ENCODE measurements around the gene HLA-DOB. TPM values are rescaled to one million over a fixed set of nuclear protein-coding genes. Genes with fewer than 3 reads are reported as not detected.

Gene HLA-DOB
- total RNA-seq = 1.4 TPM

DNA sequence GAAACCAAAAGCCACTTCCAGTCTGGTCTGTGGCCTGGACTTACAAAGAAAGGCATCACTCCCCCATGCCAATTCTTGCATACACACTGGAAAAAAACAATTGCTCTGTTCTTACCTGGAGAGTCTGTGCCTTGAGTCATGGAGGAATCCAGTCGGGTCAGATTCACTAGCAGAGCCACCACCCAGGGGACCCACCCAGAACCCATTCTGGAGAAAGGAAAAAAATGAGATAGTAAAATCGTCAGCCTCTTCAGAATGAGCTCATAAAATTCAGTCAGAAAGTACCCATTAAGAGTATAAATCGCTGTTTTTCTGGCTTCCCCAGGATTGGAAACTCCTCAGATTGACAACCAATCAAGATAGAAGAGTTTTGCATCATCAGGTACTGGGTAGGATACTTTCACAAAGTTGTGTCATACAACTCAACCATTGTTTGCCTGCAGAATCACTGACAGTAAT is at the start of gene HLA-DOB:
Gene HLA-DOB (minus strand): TSS at position 257 of the 459 bp plus-strand sequence. CDS start 51 bp downstream, at position 206.
- peak; percentile 13 for DNase-seq

DNA sequence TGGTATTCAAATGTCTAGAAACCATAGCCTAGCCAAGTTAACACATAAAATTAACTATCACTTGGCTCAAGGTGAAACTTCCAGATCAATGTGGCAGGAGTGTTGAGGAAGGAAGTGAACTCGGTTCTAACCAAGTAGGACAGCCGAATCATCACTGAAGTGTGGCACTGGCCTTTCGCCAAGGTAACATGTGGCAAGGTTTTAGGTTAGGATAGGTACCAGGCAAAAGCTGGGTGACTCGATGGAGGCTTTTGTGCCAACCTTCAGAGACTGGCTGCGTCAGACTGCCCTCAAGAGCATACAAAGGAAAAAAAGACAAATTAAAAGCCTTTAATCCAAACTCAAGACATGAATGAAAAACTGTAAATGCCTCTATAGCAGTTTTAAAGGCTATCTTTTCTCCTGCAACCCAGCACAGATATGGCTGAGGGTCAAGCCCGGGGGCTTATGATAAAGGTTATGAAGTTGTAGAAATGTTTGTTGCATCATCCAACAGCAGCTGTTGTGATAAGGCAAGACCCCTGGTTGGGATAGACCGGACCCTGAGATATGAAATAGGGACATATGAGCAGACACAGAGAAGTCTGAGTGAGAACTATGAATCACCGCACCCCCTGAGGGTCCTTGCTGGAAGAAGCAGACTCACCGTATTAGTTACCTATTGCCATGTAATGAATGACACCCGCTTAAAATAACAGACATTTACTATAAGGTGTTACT is 49.1 kb upstream of the HLA-DOB start:
- no peak for DNase-seq

DNA sequence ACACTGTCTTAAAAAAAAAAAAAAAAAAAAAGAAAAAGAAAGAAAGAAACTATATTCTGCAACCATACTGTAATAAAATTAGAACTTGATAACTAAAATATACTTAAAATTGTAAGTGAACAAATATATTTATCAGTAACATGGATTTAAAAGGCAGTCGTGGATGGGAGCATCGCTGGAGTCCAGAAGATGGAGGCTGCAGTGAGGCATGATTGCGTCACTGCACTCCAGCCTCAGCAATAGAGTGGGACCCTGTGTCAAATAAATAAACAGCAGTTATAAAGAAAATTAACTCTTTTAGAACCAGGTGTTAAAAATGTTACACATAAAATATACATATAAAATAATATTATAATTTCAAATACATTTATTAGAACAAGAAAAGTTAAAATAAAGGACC is 45.9 kb upstream of the HLA-DOB start:
- no peak for DNase-seq

DNA sequence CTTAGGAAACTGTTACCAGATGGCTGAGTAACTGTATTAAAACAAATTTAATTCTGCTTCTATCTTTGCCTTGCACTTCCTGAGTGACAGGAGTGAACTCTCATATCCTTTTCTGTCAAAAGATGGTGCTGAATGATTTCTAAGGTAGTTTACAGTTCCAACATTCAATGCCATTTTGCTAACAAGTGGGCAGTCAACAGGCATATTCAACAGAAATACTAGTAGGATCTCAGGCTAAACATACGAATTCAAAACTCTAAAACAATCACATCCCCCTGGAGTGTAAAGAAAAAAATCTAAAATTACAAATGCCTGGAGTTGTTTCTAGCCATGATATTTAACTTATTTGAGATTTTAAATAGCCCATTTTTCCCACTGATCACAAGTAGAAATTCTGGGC is 43.9 kb upstream of the HLA-DOB start:
- DNase-seq = no peak

DNA sequence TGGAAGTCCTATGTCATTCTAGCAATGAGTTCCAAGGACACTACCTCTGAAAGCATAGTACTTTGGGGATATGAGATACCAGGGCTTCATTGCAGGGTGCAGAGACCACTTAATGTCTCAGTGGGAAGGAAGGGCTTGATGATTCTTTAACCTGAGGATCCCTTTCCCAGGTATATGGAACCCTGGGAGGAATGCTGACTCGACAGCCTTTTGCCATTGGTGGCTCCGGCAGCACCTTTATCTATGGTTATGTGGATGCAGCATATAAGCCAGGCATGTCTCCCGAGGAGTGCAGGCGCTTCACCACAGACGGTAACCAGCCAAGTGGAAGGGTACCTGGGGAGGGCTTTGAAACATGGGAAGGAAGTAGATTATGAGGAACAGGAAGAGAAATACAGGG is 41.4 kb upstream of the HLA-DOB start:
- DNase-seq = no peak

DNA sequence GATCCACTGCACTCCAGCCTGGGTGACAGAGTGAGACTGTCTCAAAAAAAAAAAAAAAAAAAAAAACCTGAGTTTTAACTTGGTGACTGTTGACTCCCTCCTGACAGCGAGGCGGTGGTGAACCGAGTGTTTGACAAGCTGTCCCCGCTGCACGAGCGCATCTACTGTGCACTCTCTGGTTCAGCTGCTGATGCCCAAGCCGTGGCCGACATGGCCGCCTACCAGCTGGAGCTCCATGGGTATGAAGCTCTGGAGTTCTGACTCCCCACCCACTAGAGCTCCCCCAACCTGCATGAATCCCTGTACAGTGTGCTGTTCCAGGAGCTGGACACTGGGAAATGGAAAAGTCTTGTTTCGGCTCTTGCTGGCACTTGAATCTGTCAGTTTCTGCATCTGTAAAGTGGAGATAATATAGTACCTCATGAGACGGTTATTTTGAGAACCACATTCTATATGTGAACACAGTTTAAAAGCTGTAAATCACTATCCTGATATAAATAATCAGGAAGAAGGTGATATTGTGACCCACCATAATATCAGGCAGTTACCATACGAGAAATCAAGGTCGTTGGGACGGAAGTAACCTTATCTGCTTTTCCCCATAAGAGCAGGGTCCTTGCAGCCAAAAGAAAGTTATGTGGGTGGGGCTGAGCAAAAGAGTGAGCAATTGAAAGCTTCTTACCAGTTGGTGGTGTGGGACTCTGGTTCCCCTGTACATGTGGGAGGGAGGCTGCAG is 40.5 kb upstream of the HLA-DOB start:
- no peak for DNase-seq

DNA sequence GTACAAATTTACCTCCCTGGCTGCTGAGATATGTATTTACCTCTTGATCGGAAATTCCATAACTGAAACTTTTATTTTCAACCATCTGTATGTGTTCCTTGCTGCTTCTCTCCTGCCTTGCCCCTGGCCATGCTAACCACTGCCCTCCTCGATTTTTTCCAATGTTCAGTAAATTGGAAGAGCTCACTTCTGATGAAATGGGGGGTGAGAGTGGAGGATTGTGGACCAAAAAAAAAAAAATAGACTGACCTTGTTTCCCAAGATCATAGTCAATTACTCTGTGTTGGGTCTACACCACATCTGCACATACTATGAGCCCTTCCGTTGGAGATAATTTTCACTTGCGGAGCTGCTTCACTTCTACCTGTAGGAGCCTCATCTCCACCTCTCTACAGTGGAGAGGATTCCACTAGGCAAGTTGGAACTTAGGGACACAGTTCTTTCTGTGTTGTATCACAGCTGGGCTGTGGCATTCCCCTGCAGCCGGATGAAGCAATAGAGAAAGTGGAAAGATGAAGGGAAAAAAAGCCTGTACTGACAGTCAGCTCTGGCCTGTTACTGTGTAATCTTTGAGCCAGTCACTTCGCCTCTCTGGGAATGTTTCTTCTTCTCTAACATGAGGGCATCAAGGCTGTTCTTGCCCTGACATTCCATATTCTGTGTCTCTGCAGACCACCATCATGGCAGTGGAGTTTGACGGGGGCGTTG is 38.8 kb upstream of the HLA-DOB start:
- DNase-seq = no peak

DNA sequence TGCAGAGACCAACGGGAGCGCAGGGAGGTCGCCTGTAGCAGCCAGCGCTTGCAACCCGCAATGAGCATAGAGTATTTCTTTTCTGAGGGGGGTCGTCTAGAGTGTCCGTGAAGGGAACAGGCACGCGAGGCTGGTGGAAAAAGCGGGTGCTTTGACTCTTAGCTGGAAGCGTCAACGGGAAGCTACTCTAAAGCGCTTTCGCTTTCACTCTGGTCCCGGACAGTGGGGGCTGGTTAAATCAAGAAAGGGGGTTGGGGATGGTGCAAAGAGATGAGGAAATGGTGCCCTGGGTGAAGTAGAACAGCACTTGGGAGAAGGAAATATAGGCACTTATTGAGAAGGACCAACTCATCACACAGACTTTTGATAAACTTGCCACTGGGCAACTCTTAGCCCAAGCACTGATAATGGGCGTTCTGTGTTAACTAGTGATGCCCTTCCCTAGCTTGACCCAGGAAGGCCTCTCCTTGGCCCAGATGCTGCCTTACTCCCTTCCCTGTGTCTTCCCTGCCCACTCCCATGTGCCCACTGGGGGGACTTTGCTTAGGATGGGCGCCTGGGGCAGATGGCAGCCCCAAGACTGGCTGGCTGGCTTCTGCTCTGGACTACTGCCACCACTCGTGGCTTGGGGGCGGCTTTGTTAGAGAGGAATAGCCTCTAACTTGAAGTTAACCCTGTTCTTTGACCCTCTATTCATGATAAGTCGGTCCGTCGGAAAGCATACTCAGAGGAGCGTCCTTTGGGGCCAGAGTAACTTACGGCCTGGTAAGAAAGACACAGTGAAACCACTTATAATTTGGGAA is 37.8 kb upstream of the HLA-DOB start:
- peak; percentile 41 for DNase-seq

DNA sequence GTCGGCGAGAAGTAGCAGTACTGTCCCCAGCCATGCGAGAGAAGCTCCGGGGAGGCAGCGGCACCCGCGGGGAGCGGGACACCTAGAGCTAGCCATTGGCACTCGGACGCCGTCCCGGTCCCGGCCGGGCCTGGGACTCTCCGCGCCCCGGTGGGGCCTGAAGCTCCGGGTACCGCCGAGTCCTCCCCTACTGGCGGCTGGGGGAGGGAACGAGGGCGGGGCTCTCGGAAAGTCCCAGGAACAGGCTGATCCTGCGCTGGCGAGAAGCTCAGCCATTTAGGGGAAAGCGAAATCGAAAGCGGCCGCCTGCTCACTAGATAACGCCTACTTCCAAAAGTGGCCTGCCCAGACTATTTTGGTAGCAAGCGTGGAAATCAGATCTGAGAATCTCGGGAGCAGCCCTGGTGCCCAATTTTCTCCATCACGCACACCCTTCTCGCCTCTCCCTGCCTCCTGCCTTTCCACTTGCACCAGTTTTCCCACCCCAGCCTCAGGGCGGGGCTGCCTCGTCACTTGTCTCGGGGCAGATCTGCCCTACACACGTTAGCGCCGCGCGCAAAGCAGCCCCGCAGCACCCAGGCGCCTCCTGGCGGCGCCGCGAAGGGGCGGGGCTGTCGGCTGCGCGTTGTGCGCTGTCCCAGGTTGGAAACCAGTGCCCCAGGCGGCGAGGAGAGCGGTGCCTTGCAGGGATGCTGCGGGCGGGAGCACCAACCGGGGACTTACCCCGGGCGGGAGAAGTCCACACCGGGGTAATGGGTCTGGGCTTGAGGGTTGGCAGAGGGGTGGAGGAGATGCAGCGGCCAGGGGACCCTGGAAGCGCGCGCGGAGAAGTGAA is 37.0 kb upstream of the HLA-DOB start, which contains the start of the genes PSMB9 and TAP1:
Gene PSMB9 (plus strand): TSS at position 652 of the 835 bp plus-strand sequence. CDS start 38 bp downstream, at position 690.
Gene TAP1 (minus strand): TSS at position 164 of the 835 bp plus-strand sequence. CDS start 68 bp downstream, at position 96.
- DNase-seq = peak; percentile 94

DNA sequence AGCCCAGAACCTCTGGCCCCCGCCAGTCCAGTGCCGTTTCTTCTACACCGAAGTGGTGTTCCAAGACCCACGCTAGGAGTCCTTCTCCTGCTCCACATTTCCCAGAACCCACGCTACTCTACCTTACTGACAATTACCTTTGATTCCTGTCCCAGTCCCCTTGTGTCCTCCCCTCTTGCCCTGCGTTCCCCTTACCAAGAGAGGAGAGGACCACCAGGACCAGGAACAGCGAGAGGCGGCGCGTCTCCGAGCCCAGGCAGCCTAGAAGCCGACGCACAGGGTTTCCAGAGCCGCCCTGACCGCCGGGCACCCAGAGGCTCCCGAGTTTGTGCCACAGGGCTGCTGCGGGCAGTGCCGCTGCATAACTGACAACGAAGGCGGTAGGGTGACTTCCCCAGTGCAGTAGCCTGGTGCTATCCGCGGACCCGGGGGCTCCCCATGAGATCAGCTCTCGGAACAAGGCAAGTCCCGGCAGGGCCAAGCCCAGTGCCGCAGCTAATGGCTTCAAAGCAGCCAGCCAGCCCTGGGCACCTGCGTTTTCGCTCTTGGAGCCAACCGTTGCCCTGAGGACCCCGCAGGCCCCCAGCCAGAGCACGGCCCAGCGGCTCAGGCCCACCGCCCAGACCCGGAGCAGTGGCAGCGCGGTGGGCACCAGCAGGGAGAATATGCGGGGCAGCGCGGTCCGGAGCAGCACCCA is 36.2 kb upstream of the HLA-DOB start:
- DNase-seq = peak; percentile 38

DNA sequence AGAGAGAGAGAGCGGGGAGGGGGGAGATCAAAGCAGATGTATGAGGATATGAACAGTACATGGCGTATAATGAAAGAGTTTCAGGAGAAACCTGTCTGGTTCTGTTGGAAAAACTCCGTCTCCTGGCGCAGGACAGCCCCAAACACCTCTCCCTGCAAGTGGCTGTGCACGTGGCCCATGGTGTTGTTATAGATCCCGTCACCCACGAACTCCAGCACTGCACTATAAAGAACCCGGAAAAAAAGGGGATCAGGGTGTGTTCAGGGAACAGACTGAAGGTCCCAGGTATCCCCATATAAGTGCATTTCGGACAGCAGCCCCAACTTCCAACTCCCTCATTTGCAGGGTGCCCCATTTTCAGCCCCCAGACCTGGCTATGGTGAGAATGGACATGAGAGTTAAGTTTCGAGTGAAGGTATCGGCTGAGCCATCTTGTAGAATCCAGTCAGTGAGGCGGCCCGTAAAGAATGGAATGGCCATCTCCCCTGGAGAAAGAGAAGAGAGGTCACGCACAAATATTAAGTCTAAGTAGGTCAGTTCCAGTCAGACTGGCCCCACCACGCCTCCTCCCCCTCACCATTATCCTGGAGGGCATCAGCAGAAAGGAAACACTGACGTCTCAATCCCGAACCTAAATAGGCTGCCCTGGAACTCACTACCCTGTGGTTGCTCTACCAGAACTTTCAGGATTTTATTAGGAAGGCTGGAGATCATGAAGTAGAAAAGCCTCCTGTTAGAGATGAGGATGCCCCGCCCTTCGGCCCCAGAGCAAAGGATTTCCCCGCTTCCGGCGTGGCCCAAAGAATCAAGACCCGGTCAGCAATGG is 35.4 kb upstream of the HLA-DOB start:
- DNase-seq = no peak

DNA sequence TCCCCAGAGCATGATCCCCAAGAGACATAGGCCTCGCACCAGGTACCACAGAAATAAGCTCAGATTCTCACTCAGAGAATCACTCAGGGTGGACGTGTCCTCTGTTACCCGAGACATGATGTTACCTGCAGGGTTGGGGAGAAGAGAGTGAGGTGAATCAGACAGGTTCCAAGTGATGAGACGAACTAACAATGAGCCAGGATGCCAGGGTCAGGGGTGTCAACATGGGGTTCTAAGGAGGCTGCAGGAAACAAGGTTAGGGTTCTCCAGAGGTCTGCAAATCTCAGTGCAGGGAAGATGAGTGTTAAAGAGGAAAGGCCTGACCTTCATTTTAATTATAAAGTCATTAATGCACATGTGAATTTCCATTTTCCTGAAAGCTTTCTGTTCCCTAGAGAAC is 34.2 kb upstream of the HLA-DOB start:
- no peak for DNase-seq

DNA sequence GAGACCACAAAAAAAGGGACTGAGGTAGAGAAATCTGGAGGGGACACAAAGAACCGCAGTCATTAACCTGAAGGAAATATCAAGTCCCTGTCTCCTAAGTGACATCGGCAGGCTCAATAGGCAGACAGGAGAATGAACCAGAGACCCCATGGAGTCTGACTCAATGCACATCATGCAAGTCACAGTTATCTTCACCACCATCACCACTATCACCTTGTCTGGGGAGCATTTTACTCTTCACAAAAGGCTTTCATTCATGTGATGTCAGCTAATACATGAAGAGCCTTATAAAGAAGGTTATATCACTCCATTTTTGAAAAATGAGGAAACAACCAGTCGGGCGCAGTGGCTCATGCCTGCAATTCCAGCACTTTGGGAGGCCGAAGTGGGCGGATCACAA is 32.3 kb upstream of the HLA-DOB start:
- no peak for DNase-seq

DNA sequence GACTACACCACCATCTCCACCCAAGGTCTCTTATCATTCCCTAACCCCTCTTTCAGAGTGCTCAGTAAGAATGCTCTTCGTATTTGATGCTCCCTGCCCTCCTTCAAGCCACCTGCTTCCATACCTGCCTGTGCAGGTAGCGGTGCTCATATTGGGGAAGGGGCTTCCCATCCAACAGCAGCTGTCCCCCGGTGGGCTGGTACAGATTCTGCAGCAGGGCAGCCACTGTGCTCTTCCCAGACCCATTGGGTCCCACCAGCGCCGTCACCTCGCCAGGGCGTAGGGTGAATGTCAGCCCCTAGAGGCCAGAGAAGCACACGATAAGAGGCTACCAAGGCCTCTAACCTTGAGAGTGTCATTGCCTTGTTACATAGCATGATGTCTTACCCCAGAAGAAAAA is 31.0 kb upstream of the HLA-DOB start:
- no peak for DNase-seq

DNA sequence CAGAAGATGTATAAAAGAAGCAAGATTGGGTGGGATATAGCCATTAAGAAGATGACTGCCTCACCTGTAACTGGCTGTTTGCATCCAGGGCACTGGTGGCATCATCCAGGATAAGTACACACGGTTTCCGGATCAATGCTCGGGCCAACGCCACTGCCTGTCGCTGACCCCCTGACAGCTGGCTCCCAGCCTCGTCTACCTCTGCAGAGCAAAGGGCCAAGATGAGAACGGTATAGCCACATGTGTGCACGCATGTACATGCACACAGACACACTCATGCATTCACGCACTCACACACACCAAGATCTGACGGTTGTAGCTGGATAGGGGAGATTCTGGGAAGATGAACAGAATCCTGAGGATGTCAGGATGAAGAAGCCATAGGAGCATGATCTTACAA is 30.2 kb upstream of the HLA-DOB start:
- DNase-seq = no peak

DNA sequence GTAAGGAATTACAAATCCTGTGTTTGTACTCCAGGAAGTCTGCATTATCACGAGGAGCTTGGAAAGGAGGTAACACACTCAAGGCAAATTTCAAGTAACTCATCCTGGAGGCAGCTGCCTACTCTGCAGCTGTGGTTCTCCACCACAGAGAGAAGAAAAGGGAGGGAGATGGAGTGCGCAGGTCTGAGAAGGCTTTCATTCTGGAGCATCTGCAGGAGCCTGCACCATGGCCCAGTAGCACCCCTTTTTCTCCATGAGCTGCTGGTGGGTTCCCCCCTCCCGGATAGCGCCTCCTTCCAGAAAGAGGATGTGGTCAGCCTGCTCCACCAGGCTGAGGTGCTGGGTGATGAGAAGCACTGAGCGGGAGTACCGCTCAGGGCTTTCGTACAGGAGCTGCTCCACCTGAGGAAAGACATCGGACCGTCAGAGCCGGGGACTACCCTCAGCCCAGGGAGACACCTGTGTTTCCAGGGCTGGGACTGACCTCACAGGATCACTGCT is 28.6 kb upstream of the HLA-DOB start:
- DNase-seq = no peak

DNA sequence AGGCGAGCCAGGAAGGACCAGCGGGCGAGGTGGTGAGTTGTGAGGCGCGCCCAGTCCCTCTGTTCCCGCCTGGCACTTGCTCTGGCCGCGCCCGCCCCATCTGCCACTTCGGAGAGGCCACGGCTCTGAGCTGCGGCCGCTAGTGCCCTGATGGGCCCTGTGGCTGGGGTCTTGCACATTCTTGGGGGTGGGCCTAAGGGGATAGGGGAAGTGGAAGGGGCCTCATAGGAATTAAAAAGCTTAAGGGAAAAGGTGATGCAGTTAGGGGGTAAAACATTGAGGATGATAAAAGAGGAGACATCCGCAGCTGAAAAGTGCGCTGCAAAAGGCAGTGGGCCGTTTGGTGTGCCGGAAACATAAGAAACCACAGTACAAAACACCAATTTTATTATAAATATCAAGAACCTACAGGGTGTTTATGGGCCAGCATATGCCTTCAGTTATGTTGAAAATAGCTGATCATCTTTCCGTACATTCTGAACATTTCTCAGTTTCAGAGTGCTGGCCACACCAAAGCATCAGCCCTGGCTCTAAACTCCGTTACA is 28.1 kb upstream of the HLA-DOB start:
- DNase-seq = no peak

DNA sequence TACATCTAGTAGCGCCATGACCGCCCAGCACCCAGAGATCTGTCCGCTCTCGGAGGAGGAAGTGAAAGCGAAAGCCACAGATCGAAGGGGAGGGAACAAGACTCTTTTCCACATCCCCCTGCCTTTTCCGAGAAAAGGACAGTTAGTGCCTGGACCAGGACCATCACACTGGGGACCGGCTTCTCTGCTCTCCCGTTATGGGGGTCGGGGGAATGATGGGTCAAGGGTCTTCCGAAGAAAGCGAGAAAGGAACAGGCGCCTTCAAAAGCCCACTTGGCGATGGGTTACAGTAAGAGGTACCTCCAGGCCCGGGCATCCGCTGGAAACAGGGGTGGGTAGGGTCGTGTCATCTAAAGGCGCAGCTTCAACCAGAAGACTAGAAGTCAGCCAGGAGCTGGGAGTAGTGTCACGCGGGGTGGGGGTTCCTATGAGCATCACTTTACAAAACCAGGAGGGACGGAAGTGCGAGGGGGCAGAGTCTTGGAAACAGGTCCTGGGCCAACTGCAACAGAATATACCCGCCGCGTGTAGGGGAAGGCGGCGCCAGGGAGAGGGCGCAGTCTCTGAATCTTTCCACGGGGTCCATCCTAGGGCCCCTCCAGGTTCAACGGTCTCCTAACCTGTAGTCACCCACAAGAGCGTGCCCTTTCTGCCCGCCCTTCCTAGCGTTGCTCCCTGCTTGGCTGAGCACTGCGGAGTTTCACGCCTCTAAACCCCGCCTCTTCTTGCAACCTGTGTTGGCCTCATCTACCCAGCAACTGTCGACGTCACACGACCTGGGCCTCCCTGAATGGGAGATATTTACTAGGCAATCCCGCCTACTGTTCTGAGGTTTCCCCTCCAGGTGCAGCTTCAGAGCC is 27.4 kb upstream of the HLA-DOB start, which contains the start of gene PSMB8:
Gene PSMB8 (minus strand): TSS at position 69 of the 860 bp plus-strand sequence. CDS start 51 bp downstream, at position 18.
- DNase-seq = peak; percentile 96

All from tongue (tissue), 2 donors.